GM04503 (cell line): ENCODE measurements around the gene HS6ST1.

Source experiments
- DNase-seq: peaks from one replicate; pipeline ENCODE4 v3.0.0-alpha.2; 2012; ENCODE audit warnings: low read depth

HS6ST1 gene

DNA sequence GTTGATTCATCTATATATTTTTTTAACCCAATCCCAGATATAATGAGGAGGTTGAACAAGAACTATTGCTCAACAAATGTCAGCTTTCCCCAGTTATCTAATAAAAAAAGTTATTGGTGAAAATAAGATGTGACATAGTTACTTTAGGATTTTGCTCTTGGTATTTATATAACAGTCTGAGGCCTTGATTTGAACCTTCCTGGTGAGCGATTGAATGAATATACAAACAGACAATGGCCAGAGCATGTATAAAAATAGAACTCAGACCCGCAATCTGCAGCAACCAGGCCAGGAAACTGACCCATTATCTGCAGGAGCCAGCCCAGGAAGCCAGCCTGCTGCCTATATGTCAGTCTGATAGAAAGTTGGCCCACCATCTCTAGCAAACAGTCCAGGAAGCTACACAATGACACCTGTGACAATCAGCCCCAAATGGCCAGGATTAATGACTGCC, 81.6 kb downstream of the HS6ST1 start:
- DNase-seq: peak; percentile 34

DNA sequence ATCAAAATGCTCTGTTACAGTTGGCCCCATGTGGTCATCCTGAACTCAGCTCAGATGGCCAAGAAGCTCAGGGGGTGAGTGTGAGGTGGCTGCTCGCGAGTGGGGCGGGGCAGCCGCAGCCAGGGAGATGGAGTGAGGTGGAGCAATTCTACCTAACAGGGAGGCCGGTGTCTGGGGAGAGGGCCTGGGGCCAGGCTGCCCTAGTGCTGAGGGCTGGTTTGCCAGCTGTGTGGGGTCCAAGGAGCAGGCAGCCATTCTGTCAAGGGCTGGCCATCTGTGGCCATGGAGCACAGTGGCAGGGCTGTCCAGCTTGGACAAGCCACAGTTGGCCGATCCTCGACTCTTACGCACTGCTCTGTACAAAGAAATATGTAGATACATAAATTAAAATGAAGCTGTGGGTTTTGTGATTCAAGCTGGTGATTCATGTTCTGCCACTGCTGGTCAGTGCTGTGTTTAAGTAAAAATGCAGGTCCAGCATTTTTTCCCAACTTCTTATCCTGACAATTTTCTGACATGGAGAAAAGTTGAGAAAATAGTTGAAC, 82.1 kb downstream of the HS6ST1 start:
- DNase-seq: peak; percentile 75

DNA sequence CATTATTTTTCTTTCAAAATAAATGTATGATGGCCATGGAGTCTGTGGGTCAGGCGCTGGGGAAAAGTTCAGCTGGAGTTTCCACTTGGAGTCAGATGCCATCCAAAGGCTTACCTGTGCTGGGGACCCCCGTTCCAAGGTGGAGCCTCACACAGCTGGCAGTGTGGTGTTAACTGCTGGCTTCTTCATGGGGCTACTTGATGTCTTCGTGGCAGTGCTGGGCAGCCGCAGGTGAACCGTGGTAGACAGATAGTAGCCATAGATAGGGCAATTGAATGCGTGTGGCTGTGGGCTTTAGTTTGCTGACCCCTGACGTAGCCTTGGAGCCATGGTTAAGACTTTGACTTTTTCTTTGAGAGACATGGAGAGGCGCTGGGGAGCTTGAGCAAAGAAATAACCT, 83.1 kb downstream of the HS6ST1 start:
- DNase-seq: no peak

GRCh38 chr2:128234613-128235012, 84.1 kb downstream of the HS6ST1 start:
- no peak for DNase-seq

DNA sequence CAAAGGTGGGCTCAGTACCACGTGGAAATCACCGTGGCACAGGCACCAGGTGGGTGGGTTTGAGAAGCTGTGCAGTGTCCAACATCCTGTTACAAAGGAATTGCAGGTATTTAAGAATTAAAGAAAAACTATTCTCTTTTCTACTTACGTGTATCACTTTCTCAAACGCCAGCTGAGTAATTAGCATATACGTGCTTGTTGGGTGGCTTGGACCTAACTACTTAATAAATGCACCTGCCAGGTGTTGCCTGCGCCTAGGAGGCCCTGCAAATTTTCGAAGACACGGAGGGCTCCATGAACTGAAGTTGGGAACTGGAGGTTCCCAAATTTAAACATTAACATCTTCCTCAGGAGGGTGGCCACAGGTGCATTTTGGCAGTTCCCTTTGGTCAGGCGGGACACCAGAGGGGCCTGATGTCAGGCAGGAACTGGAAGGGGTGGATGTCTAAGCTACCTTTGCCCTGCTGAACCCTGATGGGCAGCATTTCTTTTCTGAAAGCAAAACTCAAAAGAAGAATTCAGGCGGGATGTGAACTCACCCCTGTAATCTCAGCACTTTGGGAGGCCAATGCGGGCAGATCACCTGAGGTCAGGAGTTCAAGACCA, 84.8 kb downstream of the HS6ST1 start:
- no peak for DNase-seq

- DNase-seq: no peak
Measured at GRCh38 chr2:128232965-128233789, 85.5 kb downstream of the HS6ST1 start.

GRCh38 chr2:128228894-128229293, 89.8 kb downstream of the HS6ST1 start:
- DNase-seq: no peak

- DNase-seq: no peak
Measured at GRCh38 chr2:128227862-128228261, 90.8 kb downstream of the HS6ST1 start.

GRCh38 chr2:128219891-128220290, 98.8 kb downstream of the HS6ST1 start:
- DNase-seq: no peak

- no peak for DNase-seq
Measured at GRCh38 chr2:128217671-128218070, 101.0 kb downstream of the HS6ST1 start.

DNA sequence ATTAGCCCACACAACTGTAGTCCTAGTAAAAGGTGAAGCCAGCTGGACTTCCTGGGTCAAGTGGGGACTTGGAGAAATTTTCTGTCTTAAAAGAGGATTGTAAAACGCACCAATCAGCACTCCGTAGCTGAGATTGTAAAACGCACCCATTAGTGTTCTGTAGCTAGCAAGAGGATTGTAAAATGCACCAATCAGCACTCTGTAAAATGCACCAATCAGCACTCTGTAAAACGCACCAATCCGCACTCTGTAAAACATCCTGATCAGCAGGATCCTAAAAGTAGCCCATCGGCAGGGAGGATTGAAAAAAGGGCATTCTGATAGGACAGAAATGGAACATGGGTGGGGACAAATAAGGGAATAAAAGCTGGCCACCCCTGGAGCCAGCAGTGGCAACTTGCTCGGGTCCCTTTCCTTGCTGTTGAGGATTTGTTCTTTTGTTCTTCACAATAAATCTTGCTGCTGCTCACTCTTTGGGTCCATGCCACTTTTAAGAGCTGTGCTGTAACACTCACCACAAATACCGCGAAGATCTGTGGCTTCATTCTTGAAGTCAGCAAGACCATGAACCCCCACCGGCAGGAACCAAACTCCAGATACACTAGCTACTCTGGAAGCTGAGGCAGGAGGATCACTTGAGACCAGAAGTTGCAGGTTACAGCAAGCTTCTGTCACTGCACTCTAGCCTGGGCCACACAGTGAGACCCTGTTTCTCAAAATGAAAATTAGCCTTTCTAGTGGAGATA, 102.6 kb downstream of the HS6ST1 start:
- DNase-seq: no peak
